Measurements from ENCODE around the gene NEDD9.

The NEDD9 gene

DNA sequence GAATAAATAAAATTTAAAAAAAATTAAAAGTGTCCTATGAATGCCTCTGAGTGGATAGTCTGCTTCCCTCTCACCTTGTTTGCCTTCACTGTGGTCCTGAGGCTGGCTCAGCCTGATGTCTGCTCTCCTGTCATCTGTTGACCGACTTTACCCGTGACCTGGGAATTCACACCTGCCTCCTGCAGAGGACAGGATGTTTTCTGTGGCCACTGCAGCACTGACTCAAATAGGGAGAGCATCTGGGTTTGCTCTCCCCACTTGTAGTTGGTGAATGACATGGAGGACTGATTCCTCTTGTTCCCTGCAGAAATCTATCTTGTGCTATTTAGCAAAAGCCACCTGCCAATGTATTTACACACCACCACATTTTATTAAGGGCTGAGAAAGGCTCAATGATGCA, 68.5 kb downstream of the NEDD9 start:
- no peak for TF ChIP-seq ZFX (IDR thresholded peaks at IDR 0.05; ENCODE audit: borderline replicate concordance)
- TF ChIP-seq, protein P1, sequence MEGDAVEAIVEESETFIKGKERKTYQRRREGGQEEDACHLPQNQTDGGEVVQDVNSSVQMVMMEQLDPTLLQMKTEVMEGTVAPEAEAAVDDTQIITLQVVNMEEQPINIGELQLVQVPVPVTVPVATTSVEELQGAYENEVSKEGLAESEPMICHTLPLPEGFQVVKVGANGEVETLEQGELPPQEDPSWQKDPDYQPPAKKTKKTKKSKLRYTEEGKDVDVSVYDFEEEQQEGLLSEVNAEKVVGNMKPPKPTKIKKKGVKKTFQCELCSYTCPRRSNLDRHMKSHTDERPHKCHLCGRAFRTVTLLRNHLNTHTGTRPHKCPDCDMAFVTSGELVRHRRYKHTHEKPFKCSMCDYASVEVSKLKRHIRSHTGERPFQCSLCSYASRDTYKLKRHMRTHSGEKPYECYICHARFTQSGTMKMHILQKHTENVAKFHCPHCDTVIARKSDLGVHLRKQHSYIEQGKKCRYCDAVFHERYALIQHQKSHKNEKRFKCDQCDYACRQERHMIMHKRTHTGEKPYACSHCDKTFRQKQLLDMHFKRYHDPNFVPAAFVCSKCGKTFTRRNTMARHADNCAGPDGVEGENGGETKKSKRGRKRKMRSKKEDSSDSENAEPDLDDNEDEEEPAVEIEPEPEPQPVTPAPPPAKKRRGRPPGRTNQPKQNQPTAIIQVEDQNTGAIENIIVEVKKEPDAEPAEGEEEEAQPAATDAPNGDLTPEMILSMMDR (IDR thresholded peaks at IDR 0.05), result no peak
- no peak overlapping the region for H3K27ac ChIP-seq

DNA sequence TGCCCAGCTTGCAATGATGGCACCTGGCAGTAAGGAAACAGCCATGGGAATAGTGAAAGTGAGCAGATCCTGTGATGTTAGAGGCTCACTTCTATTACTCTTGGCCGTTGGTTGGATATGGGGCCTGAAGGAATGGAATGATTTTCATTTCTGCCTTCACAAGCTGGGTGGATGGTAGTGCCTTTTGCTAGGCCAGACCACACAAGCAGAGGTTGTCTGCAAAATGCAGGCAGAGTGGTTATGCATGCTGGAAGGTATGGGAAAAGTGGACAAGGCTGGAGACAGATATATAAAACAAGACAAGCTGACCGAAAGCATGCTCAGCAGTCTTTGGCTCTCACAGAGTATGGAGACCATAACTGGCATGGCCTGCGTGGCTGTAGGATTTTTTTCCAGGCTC, 70.2 kb downstream of the NEDD9 start:
- no peak for TF ChIP-seq ZFX (IDR thresholded peaks at IDR 0.05; ENCODE audit: borderline replicate concordance)
- TF ChIP-seq, protein P1 (IDR thresholded peaks at IDR 0.05), result no peak
- no peak overlapping the region for H3K27ac ChIP-seq

DNA sequence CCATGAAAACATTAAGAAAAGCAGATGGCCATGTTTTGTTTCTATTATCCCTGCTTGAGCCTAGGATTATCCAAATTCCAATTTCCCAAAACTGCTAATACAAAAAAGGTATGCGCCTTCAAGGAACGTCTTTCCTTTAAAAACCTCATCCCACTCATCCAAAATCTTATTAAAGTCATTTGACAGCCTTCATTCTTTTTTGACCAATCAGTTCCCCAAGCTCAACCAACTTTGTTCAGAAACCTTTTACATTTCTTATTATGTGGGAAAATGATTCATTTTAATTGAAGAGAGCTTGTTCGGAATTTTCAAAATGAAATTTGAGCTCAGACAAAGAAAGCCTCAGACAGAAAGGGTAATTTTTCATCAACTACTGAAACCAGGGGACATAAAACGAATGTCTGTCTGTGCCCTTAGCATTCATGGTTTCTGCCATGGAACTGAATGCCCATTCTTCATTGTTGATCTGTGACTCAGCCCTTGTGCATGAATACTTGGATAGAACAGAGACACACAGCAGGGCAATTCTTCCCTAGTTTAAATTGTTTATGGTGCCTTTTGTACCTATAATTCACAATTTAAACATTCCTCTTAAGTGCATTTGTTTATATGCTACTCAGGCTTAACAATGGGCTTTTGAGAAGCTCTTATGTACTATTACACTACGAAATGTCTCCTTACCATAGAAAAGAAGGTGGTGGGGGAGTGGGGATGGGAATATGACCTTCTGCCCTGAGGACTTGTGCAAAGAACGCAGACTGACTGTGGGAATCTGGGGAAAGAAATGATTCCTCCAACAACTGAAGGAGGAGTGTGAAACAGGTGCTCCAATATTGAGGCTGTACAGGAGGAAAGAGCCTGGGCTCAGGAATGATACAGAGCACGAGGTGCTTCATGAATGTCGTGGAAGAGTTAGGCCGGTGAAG, 71.2 kb downstream of the NEDD9 start:
- no peak for TF ChIP-seq ZFX (IDR thresholded peaks at IDR 0.05; ENCODE audit: borderline replicate concordance)
- TF ChIP-seq, protein P1 (IDR thresholded peaks at IDR 0.05), result no peak
- no peak overlapping the region for H3K27ac ChIP-seq

DNA sequence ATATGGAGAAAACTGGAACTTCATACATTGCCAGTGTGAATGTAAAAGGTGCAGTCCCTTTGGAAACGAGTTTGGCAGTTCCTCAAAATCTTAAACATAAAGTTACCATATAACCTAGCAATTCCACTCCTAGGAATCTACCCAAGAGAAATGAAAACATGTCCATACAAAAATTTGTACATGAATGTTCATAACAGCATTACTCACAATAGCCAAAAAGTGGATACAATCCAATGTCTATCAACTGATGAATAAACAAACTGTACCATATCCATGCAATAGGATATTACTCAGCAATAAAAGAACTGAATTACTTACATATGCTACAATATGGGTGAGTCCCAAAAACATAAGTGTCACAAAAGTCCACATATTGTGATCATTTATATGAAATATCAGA, 72.3 kb downstream of the NEDD9 start:
- TF ChIP-seq, protein P1 (IDR thresholded peaks at IDR 0.05), result no peak
- TF ChIP-seq ZFX (IDR thresholded peaks at IDR 0.05; ENCODE audit: borderline replicate concordance), result no peak
- no peak overlapping the region for H3K27ac ChIP-seq

DNA sequence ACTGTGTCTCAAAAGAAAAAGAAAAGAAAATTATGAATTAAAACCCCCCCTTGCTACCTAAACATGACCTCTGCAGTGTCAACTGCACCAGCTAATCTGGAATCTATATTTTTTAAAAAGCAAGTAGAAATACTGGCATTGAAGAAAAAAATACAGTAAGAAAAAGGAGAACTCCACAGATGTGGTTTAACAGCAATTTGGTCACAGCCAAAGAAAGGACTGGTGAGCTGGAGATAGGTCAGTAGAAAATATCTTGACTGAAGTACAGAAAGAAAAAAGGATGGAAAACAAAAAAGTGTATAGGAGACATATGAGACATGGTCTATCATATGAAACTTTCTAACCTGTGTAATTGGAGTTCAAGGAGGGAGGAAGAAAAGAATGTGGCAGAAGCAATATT, 76.9 kb downstream of the NEDD9 start:
- no peak for TF ChIP-seq ZFX (IDR thresholded peaks at IDR 0.05; ENCODE audit: borderline replicate concordance)
- TF ChIP-seq, protein P1 (IDR thresholded peaks at IDR 0.05), result no peak
- no peak overlapping the region for H3K27ac ChIP-seq

DNA sequence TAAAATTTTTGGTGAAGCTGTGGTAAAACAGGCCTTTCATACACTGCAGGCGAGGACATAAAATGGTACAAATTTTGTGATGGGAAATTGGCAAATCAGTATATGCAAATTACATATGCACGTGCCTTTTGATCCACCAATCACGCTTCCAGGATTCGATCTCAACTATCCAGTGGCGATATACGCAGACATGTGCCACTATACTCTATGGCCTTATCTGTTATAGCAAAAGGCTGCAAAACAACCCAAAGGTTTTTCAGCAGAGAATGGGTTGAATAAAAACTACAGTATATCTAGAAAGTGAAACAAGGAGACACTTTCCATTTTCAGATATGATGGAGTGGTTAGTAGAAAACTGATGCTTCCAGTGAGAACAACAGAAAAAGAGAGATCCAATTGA, 79.0 kb downstream of the NEDD9 start:
- TF ChIP-seq, protein P1 (IDR thresholded peaks at IDR 0.05), result no peak
- no peak for TF ChIP-seq ZFX (IDR thresholded peaks at IDR 0.05; ENCODE audit: borderline replicate concordance)
- H3K27ac ChIP-seq, result no peak overlapping the region

DNA sequence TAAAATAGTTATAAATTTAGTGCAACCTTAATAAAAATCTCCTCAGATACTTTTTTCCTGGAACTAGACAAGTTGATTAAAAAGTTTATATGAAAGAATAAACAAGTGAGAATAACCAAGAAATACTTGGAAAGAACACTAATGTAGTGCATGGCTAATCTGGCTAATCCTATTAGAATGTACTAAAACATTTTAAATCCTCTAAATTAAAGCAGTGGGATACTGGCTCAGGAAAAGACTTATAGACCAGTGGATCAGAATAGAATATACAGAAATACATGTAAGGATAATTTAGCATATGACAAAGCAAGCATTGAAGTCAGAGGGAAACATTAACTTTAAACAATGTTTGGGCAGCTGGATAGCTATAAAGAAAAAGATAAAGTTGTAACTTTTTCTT, 79.9 kb downstream of the NEDD9 start:
- no peak overlapping the region for H3K27ac ChIP-seq
- TF ChIP-seq, protein P1 (IDR thresholded peaks at IDR 0.05), result no peak
- TF ChIP-seq ZFX (IDR thresholded peaks at IDR 0.05; ENCODE audit: borderline replicate concordance), result no peak
